GM12801 (cell line): ENCODE data around the gene WFDC6.

ENCODE experiments used
- TF ChIP-seq, protein P1 (sequence below): IDR thresholded peaks from one replicate; pipeline ENCODE4 v1.5.1; 2011; ENCODE audit warnings: control low read depth; ENCODE audit not compliant: insufficient read length; ENCODE audit errors: extremely low read depth

Gene WFDC6

GRCh38 chr20:45564760-45565276, 25.5 kb upstream of the WFDC6 start:
- TF ChIP-seq, protein P1, sequence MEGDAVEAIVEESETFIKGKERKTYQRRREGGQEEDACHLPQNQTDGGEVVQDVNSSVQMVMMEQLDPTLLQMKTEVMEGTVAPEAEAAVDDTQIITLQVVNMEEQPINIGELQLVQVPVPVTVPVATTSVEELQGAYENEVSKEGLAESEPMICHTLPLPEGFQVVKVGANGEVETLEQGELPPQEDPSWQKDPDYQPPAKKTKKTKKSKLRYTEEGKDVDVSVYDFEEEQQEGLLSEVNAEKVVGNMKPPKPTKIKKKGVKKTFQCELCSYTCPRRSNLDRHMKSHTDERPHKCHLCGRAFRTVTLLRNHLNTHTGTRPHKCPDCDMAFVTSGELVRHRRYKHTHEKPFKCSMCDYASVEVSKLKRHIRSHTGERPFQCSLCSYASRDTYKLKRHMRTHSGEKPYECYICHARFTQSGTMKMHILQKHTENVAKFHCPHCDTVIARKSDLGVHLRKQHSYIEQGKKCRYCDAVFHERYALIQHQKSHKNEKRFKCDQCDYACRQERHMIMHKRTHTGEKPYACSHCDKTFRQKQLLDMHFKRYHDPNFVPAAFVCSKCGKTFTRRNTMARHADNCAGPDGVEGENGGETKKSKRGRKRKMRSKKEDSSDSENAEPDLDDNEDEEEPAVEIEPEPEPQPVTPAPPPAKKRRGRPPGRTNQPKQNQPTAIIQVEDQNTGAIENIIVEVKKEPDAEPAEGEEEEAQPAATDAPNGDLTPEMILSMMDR = no peak

DNA sequence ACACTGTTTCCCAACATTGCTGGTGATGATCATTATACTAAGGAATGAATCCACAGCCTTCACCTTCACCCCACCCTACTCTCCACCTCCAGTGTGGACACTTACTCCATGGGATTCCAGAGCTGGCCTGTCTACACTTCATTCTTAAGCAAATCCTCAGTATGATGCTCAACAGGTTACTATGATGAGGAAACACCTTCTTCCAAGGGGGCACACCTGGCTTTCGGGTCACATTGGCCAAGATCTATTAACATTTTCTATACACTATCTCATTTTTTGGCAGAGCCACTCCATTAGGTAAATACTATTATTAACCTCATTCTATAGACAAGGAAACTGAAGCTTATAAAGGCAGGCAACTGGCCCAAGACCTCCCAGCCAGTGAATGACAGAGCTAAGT, 15.9 kb upstream of the WFDC6 start:
- TF ChIP-seq, protein P1 = no peak

DNA sequence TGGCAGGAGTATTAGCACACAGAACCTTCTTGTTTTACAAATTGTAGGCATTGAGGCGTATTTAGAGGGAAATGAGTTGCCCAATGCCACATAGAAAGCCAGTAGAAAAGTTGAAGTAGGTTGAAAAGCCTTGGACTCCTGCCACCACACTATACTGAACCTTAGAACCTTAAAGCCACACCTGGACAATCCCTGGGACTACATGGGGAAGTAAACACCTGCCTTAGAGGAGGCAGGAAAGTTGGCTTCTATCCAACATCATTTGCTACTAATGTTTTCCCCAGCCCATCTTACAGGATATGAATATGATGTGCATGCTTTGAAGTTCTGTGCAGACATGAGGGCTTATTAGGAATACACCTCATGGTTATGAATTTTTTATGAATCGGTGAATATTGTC, 13.2 kb upstream of the WFDC6 start:
- TF ChIP-seq, protein P1 = no peak

DNA sequence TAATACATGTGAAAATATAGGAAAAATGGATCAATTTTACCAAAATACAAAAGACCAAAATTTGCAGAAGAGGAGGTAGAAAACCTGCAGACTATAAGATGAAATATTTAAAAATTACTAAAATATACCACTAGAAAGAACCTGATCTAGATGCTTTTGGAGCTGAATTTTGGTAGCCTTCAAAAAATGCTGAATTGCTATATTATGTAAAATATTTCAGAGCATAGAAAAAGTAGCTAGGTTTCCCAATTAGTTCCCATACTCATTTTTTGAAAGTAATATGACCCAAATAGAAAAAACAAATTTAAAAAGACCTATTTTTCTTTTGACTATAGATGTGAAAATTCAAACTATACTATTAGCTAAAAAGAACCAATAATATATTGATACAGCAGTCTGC, 11.5 kb upstream of the WFDC6 start:
- TF ChIP-seq, protein P1 = no peak

GRCh38 chr20:45548410-45548809, 9.1 kb upstream of the WFDC6 start:
- TF ChIP-seq, protein P1 = no peak

DNA sequence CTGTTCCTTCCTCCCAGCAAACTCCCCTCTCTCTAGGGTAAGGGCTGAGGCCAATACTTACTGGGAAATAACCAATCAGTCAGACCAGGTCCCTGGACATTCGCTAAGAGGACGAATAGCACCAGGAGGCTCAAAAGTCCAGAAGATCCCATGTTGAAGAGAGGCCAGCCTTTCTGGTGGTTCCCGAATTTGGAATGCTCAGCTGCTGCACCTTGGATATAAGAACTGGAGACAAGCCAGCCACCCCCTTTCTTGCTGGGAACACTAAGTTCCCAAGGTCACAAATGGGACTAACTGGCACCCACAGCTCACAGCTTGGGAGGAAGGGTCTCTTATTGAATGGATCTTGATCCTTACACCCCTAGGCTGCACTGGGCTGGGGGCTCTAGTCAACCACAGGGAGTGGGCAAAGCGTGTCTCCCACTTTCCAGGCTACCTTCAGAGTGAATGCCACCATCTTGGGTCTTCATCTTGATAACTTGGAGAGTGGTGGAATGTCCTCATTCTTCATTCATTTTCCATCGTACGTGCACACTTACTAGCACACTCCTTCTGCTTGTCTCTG, 8.0 kb upstream of the WFDC6 start, which contains the start of gene EPPIN:
EPPIN (minus strand) TSS at position 196 of the 565 bp plus-strand sequence; CDS start at position 152, 44 bp downstream.
- TF ChIP-seq, protein P1 = no peak

- TF ChIP-seq, protein P1 = no peak
Measured at GRCh38 chr20:45545754-45546453, 6.6 kb upstream of the WFDC6 start.
